Raji (cell line): Measurements from ENCODE around the gene PRKAR1B.

Experiments
- POLR2A ChIP-seq: IDR thresholded peaks from 2 replicates; pipeline ENCODE4 v1.6.1; 2011; ENCODE audit warnings: low read depth, low read length, control low read depth; ENCODE audit not compliant: insufficient read depth

PRKAR1B gene

GRCh38 chr7:641966-642365 lies 85.1 kb downstream of the PRKAR1B start:
- no peak for TF ChIP-seq POLR2A

- no peak for TF ChIP-seq POLR2A
These were observed 85.8 kb downstream of the PRKAR1B start for GRCh38 chr7:641269-641671.

DNA sequence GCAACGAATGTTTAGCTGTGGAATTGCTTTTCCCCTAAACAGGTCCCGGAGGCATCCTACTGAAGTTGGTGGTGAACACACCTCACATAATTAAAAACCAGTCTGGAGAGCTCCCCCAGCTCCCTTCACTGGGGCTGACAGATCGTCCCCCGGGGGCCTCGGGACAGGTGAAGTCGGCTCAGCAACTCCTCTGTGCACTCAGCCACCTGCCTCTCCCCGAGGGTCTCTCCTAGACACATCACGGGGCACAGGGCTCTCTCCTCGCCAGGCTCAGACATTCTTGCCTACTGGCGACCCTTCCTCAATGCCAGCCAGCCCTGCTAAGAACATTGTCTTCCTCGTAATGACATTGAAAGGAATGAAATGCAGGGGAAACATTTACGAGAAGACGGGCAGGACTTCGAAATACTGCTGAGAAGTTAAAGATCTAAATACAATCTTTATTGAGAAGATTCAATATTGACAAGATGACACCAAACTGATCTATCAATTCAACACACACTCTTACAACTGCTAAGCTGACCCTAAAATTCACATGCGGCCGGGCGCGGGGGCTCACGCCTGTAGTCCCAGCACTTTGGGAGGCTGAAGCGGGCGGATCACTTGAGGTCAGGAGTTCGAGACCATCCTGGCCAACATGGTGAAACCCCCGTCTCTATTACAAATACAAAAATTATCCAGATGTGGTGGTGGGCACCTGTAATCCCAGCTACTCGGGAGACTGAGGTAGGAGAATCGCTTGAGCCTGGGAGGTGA lies 88.6 kb downstream of the PRKAR1B start:
- TF ChIP-seq POLR2A, result no peak

GRCh38 chr7:637826-638225 lies 89.3 kb downstream of the PRKAR1B start:
- no peak for TF ChIP-seq POLR2A

DNA sequence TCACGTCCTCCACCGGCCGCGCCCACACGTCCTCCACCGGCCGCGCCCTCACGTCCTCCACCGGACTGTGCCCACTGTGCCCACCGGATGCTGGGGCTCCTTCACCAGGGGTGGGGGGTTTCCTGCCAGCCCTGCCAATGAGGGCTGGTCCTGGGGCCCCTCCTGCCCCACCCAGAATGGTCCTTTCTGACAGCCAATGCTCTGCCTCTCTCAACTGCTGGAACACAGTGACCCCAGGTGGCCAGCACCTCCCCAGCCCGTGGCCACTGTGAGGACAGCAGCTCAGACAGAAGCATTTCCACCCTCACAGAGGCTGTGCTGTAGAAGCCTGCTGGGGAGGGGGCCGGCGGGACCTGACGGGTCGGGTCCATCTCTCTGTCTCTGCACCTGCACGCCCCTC lies 90.7 kb downstream of the PRKAR1B start:
- no peak for TF ChIP-seq POLR2A

DNA sequence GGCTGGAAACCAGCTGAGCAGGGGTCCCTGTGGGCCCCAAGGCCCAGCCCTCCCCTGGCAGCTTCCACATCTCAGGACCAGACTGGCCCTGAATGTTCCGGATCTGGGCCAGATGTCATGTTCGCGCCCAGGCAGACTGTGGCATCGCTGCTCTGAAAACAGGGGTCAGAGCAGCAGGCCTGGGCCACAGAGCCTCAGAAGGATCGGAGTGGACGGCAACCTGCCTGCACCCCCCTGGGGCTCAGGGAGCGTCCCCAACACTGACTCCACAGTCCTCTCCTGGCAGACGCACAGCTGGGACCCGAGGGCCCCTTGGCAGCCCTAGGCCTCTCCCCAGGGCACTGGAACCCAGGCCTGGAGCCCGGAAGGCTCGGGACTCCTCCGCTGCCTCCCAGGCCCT lies 91.9 kb downstream of the PRKAR1B start:
- TF ChIP-seq POLR2A, result no peak

DNA sequence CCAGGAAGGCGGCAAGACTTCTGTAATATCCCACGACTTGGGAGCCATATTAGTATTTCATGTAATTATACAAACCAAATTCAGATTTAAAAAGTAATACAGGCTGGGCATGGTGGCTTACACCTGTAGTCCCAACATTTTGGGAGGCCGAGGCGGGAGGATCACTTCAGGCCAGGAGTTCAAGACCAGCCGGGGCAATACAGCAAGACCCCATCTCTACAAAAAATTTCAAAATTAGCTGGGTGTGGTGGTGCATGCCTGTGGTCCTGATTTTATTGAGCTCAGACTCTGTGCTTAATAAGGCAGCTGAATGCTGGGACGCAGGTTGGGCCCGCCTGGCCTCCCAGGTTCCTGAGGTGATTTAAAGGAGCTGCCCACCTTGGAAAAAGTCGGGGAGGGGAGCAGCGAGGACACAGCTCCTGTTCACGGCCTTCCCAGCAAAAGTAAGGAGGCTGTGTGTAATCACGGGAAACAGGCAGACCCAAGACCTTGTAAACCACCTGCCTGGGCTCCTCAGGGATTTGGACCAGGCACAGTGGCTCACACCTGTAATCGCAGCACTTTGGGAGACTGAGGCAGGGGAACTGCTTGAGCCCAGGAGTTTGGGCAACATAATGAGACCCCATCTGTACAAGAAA lies 93.6 kb downstream of the PRKAR1B start:
- TF ChIP-seq POLR2A, result no peak

DNA sequence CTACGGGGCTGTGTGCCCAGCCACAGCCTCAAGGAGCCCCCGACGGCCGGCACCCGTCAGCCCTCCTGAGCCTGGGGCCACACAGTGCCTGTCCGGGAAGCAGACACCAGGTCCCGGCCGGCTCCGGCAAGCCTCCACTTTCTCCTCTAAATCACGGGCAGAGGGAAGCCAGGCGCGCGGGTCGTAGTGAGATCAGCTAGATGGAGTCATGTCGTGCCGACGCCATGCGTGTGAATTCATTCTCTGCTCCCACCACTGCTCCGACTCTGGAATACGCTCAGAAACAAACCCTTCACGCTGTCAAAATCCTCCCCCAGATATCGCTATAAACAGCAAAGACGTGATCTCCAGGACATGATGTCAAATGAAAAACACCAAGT lies 94.3 kb downstream of the PRKAR1B start:
- TF ChIP-seq POLR2A, result no peak

- TF ChIP-seq POLR2A, result no peak
These were observed 94.9 kb downstream of the PRKAR1B start for GRCh38 chr7:631964-632830.

DNA sequence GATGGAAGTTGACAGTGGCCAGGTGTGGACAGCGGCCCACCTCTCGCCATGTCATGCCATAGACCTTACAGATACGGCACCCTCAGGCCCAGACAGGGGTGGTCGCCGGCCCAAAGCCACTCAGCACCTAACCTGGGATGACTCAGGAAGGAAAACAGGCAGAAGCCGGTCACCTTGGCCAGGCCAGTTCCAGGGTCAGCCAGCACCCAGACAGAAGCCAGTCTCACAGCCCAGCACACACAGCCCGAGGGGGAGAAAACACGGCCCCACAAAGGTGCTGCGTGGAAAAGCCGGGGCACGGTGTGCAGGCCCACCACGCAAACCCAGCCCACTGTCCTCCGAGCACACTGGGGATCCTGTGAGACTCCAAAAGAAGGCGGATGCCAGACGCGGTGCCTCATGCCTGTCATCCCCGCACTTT lies 95.8 kb downstream of the PRKAR1B start:
- TF ChIP-seq POLR2A, result no peak

- no peak for TF ChIP-seq POLR2A
These were observed 96.5 kb downstream of the PRKAR1B start for GRCh38 chr7:630539-630938.

DNA sequence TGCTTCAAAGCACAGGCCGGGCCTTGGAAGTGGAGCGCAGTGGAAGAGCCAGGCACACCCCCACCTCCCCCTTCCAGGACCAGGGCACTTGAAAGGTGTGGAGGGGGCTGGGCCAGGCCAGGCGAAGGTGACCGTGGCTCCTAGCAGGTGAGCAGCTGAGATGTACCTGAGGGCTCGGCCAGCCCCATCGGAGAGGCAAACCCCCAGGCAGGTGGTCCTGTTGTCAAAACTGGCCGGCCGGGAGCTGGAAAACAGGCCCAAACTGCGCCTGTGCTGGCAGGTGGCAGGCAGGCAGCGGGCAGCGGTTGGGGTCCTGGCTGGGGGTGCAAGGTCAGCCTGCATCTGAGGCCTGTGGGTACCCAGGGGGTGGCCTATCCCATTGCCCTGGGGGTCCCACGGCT lies 97.0 kb downstream of the PRKAR1B start:
- no peak for TF ChIP-seq POLR2A

GRCh38 chr7:628826-629225 lies 98.3 kb downstream of the PRKAR1B start:
- no peak for TF ChIP-seq POLR2A

- no peak for TF ChIP-seq POLR2A
These were observed 98.7 kb downstream of the PRKAR1B start for GRCh38 chr7:628402-628763.

DNA sequence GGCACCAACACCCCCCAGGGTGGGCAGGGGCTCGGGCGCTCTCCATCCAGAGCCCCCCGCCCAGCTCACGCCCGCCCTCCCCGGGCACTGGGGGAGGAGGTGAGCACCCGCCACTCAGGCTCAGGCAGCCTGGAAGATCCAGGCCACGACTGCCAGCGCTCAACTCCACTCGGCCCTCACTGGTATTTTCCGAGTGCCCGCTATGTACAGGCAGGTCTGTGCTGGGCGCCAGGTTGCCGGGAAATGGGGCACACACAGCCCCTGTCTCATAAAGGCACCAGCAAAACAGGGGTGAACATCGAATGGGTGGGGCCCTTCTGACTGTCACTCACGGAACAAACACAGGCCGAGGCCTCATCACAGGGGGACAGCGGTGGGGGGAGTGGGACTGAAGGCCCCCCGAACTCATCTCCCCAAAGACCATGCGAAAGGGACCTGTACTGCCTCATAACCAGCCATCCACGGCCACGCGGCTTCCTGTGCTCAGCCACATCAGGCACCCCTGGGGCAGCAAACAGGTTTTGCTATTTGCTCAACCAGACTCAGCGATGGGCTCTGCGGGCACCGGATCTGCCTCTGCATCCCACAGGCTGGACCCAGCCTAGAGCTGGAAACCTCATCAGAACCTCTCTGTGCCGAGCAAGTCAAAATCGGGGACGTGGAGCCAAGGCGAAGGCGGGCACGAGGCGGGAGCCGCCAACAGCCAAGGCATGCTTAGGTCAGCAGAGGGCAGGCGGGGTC lies 99.2 kb downstream of the PRKAR1B start:
- no peak for TF ChIP-seq POLR2A
